B cell (primary cell): ENCODE data around the gene SIGMAR1. TPM values are rescaled to one million over a fixed set of nuclear protein-coding genes. Genes with fewer than 3 reads are reported as not detected.
A peak's percentile ranks its signal among the peaks of the same experiment; 100 is the strongest.

Source experiments
- ATAC-seq: fragments of 200-7000 bp; cut with Tn5 transposase; one replicate; pipeline ENCODE4 v1.10.0; 2021; ENCODE audit warnings: low read depth, mild to moderate bottlenecking, moderate number of reproducible peaks, moderate library complexity
- CTCF ChIA-PET: fragments of 350-600 bp; sonication (Branson Sonifier 250); formaldehyde crosslinking; loops from one replicate; lab custom pipeline; 2021; ENCODE audit warnings: antibody characterized with exemption, inconsistent platforms; lab: Charles Lee
- POLR2A ChIA-PET: fragments of 350-600 bp; sonication (Branson Sonifier 250); formaldehyde crosslinking; loops from one replicate; lab custom pipeline; 2021; ENCODE audit warnings: antibody characterized with exemption; lab: Charles Lee
- DNase-seq: peaks from one replicate; pipeline ENCODE4 v3.0.0; 2013
- H2AFZ ChIP-seq: 2 replicates; pipeline ENCODE4 v1.6.1; 2012; ENCODE audit warnings: mild to moderate bottlenecking, low read depth, low read length; ENCODE audit not compliant: insufficient read depth, poor library complexity, severe bottlenecking
- H3K27ac ChIP-seq, 2 donors: 1 replicate in 1 of 2; 2 replicates in 1 of 2; pipeline ENCODE4 v1.5.1; 2012 to 2013; ENCODE audit warnings: low read length in 2 of 2, mild to moderate bottlenecking in 2 of 2, moderate library complexity in 1 of 2
- H3K27me3 ChIP-seq, 4 experiments: fragments of 200-600 bp in 1 of 4; sonication (generic) in 1 of 4; replicated peaks in 1 of 4; 1 replicate in 2 of 4; 2 replicates in 2 of 4; pipeline versions ENCODE4 v1.6.1 to v1.7.0; 2013 to 2016; ENCODE audit warnings: low read length in 3 of 4, mild to moderate bottlenecking in 2 of 4, mixed read lengths in 1 of 4, moderate library complexity in 1 of 4; ENCODE audit not compliant: insufficient read depth in 4 of 4, control insufficient read depth in 3 of 4; ENCODE audit errors: control extremely low read depth in 1 of 4
- H3K36me3 ChIP-seq, 2 experiments: replicated peaks in 1 of 2; 1 replicate in 1 of 2; 2 replicates in 1 of 2; pipeline versions ENCODE4 v1.6.1 to v1.7.1; 2013; ENCODE audit warnings: low read length in 1 of 2; ENCODE audit not compliant: insufficient read depth in 2 of 2, control insufficient read depth in 1 of 2; ENCODE audit errors: control extremely low read depth in 1 of 2, extremely low read depth in 1 of 2
- H3K4me1 ChIP-seq, 2 donors: fragments of 200-600 bp in 1 of 2; sonication (generic) in 1 of 2; 1 replicate in 1 of 2; 2 replicates in 1 of 2; pipeline versions ENCODE4 v1.5.1 to v1.6.1; 2013 to 2017; ENCODE audit warnings: low read length in 2 of 2; ENCODE audit not compliant: control insufficient read depth in 2 of 2, insufficient read depth in 2 of 2
- H3K4me2 ChIP-seq: replicated peaks from 2 replicates; pipeline ENCODE3; 2012; ENCODE audit warnings: mild to moderate bottlenecking, low read depth, low read length; ENCODE audit not compliant: poor library complexity, severe bottlenecking
- H3K4me3 ChIP-seq, 5 experiments: fragments of 200-600 bp in 1 of 5; sonication (generic) in 1 of 5; 1 replicate in 3 of 5; 2 replicates in 2 of 5; pipeline versions ENCODE4 v1.5.1 to v1.7.0; 2011 to 2016; ENCODE audit warnings: low read length in 4 of 5, mild to moderate bottlenecking in 4 of 5, low read depth in 2 of 5, control low read depth in 1 of 5, moderate library complexity in 1 of 5; ENCODE audit not compliant: insufficient read depth in 1 of 5; ENCODE audit errors: control extremely low read depth in 1 of 5, extremely low read depth in 1 of 5
- H3K79me2 ChIP-seq: fragments of 200-600 bp; sonication (generic); one replicate; pipeline ENCODE4 v1.6.0; 2016; ENCODE audit warnings: low read length; ENCODE audit not compliant: control insufficient read depth, insufficient read depth
- H3K9ac ChIP-seq: fragments of 200-600 bp; sonication (generic); 2 replicates; pipeline ENCODE4 v1.6.1; 2017; ENCODE audit warnings: mild to moderate bottlenecking, low read length, moderate library complexity
- H3K9me3 ChIP-seq, 3 donors: one replicate each; pipeline versions ENCODE4 v1.6.1 to v1.7.1; 2013; ENCODE audit warnings: low read length in 2 of 3; ENCODE audit not compliant: control insufficient read depth in 2 of 3, insufficient read depth in 1 of 3; ENCODE audit errors: control extremely low read depth in 1 of 3
- H4K20me1 ChIP-seq: 2 replicates; pipeline ENCODE4 v1.6.0; 2012; ENCODE audit warnings: mild to moderate bottlenecking, low read length; ENCODE audit not compliant: insufficient read depth, control insufficient read depth, poor library complexity, severe bottlenecking
- H3K27ac Mint-ChIP-seq: one replicate; pipeline ENCODE4 v1.8.0; 2021; ENCODE audit warnings: mixed read lengths
- H3K27me3 Mint-ChIP-seq: one replicate; pipeline ENCODE4 v1.8.0; 2021; ENCODE audit warnings: mixed read lengths
- H3K4me1 Mint-ChIP-seq: one replicate; pipeline ENCODE4 v1.8.0; 2021; ENCODE audit warnings: mixed read lengths
- H3K4me3 Mint-ChIP-seq: one replicate; pipeline ENCODE4 v1.8.0; 2021; ENCODE audit warnings: mixed read lengths
- H3K9me3 Mint-ChIP-seq: one replicate; pipeline ENCODE4 v1.8.0; 2022; ENCODE audit warnings: mixed read lengths; ENCODE audit not compliant: insufficient read depth
- CTCF ChIP-seq: fragments of 200-600 bp; IDR thresholded peaks from one replicate; pipeline ENCODE4 v1.8.0; 2022; ENCODE audit warnings: antibody characterized with exemption, mild to moderate bottlenecking
- EZH2 ChIP-seq: IDR thresholded peaks from 2 replicates; pipeline ENCODE4 v1.6.1; 2012; ENCODE audit warnings: borderline replicate concordance, low read depth, mild to moderate bottlenecking, moderate library complexity, low read length; ENCODE audit not compliant: insufficient read depth, poor library complexity, severe bottlenecking
- WGBS: methylation state at CpG from one replicate; pipeline ENCODE4 v1.1.5; 2013; ENCODE audit warnings: missing lambda C conversion rate; ENCODE audit not compliant: insufficient coverage; 5-methylcytosine and 5-hydroxymethylcytosine counted together
- intact Hi-C: fragments of 100-400 bp; cut with micrococcal nuclease; formaldehyde crosslinking; loops from one replicate; pipeline ENCODE4 v1.10.0; 2022
- polyA plus RNA-seq: library from polyadenylated mRNA; depleted of rRNA; stranded (reverse); fragments of >200 nt; gene quantifications from 2 replicates; pipeline ENCODE4 v1.2.3, GENCODE V29; 2012
- total RNA-seq, 2 donors: library from RNA; stranded (reverse); fragments of 120-200 nt in 1 of 2; gene quantifications; 1 replicate in 1 of 2; 2 replicates in 1 of 2; pipeline versions ENCODE4 v1.2.3 to v1.2.4, GENCODE V29; 2013 to 2022

The SIGMAR1 gene
- total and polyA plus RNA-seq, 2 donors (not counting 1 experiment from before 2014, with no cell fraction given) = 21.4 to 30.7 TPM

GRCh38 chr9:34665067-34665380 is 27.4 kb upstream of the SIGMAR1 start:
- ATAC-seq (no peak), DNase-seq (no peak)
- H3K27me3 ChIP-seq = no peaks in the 10 kb centered on the region
- peaks cover 8% of the 10 kb centered on the region for H3K9me3 Mint-ChIP-seq
- H3K79me2 ChIP-seq = no peaks in the 10 kb centered on the region
- CTCF ChIA-PET = interaction anchor here (0.6 to 4.9 kb wide), 7 partner anchors 12 to 415 kb away, joined by 3 to 34 read pairs (median 4); partner anchors contain the start of genes FANCG, GALT and SIGMAR1
- peak overlapping the region; percentile 97 for H3K9ac ChIP-seq
- peak overlapping the region in 4 of 5 experiments; percentile 65 to 87 (median 85) for H3K4me3 ChIP-seq
- TF ChIP-seq CTCF = no peak
- no peak for TF ChIP-seq EZH2
- WGBS = 2% methylated on average over 26 of the region's 26 CpGs
- H3K4me3 Mint-ChIP-seq = peak overlapping the region; percentile 94
- H3K27me3 Mint-ChIP-seq = no peaks in the 10 kb centered on the region
- H3K9me3 ChIP-seq = peaks cover 0 to 13% (median 5%) of the 10 kb centered on the region in 3 donors
- peaks cover 10 to 18% of the 10 kb centered on the region in 2 donors for H3K4me1 ChIP-seq
- H3K36me3 ChIP-seq = no peaks in the 10 kb centered on the region
- POLR2A ChIA-PET = interaction anchor here (1.0 to 1.8 kb wide), 4 partner anchors 11 to 27 kb away, joined by 3 to 13 read pairs (median 8); partner anchors contain the start of genes GALT and SIGMAR1
- H2AFZ ChIP-seq = peak overlapping the region; percentile 91
- H3K4me1 Mint-ChIP-seq = peaks cover 20% of the 10 kb centered on the region
- intact Hi-C loops = loop anchor here (1.0 to 5.0 kb wide), 6 partner anchors 19 to 1147 kb away; partner anchors contain the start of genes DNAJB5, GALT, MYORG and RPP25L
- peak overlapping the region; percentile 94 for H3K27ac Mint-ChIP-seq
- H4K20me1 ChIP-seq = no peaks in the 10 kb centered on the region
- H3K4me2 ChIP-seq = peak overlapping the region; percentile 99
- no peak overlapping the region for H3K27ac ChIP-seq
